Measurements from ENCODE around the gene SH3PXD2A.

SH3PXD2A gene

GRCh38 chr10:103593022-103593570, 262.3 kb downstream of the SH3PXD2A start:
- DNase-seq: no peak

- DNase-seq: peak; percentile 72
Observed at GRCh38 chr10:103592186-103593021, 263.0 kb downstream of the SH3PXD2A start.

GRCh38 chr10:103590744-103591291, 264.6 kb downstream of the SH3PXD2A start:
- no peak for DNase-seq

GRCh38 chr10:103590060-103590459, 265.3 kb downstream of the SH3PXD2A start:
- no peak for DNase-seq

- no peak for DNase-seq
Observed at GRCh38 chr10:103589074-103589630, 266.2 kb downstream of the SH3PXD2A start.

- no peak for DNase-seq
Observed at GRCh38 chr10:103587073-103587472, 268.3 kb downstream of the SH3PXD2A start.

- DNase-seq: no peak
Observed at GRCh38 chr10:103585011-103585405, 270.4 kb downstream of the SH3PXD2A start.

GRCh38 chr10:103584216-103585010, 271.0 kb downstream of the SH3PXD2A start:
- DNase-seq: no peak

GRCh38 chr10:103583871-103584215, 271.5 kb downstream of the SH3PXD2A start:
- no peak for DNase-seq

GRCh38 chr10:103582331-103583123, 272.8 kb downstream of the SH3PXD2A start:
- no peak for DNase-seq

GRCh38 chr10:103581499-103581898, 273.9 kb downstream of the SH3PXD2A start:
- DNase-seq: no peak

- DNase-seq: no peak
Observed at GRCh38 chr10:103580430-103580829, 274.9 kb downstream of the SH3PXD2A start.

- DNase-seq: no peak
Observed at GRCh38 chr10:103580011-103580410, 275.4 kb downstream of the SH3PXD2A start.

GRCh38 chr10:103578782-103579382, 276.5 kb downstream of the SH3PXD2A start:
- DNase-seq: no peak

- DNase-seq: peak; percentile 48
Observed at GRCh38 chr10:103576862-103577261, 278.5 kb downstream of the SH3PXD2A start.

- DNase-seq: no peak
Observed at GRCh38 chr10:103576076-103576471, 279.3 kb downstream of the SH3PXD2A start.

- no peak for DNase-seq
Observed at GRCh38 chr10:103575416-103576075, 279.8 kb downstream of the SH3PXD2A start.

- DNase-seq: peak; percentile 46
Observed at GRCh38 chr10:103574097-103575061, 281.0 kb downstream of the SH3PXD2A start.

- DNase-seq: no peak
Observed at GRCh38 chr10:103573205-103573487, 282.2 kb downstream of the SH3PXD2A start.

Data from NCI-H82 (cell line).